Aorta (tissue), 5 donors: Measurements from ENCODE around the gene WDHD1. TPM values are rescaled to one million over a fixed set of nuclear protein-coding genes. Genes with fewer than 3 reads are reported as not detected.
"Not testable (repeated sequence)": the region's sequence is repeated elsewhere in the genome, so short reads cannot be mapped to it uniquely, and the experiment has no call there.

Experiments
- ATAC-seq: fragments of 200-7000 bp; cut with Tn5 transposase; one replicate; pipeline ENCODE4 v1.9.1; 2022; ENCODE audit warnings: moderate library complexity; ENCODE audit not compliant: low FRiP score
- DNase-seq, 2 donors: peaks; one replicate each; pipeline ENCODE4 v3.0.0-alpha.2; 2020
- H3K27ac ChIP-seq, 2 donors: one replicate each; pipeline ENCODE4 v1.5.1; 2013; ENCODE audit warnings: low read length in 2 of 2, mild to moderate bottlenecking in 2 of 2, moderate library complexity in 2 of 2, control low read depth in 1 of 2, inconsistent platforms in 1 of 2, low read depth in 1 of 2
- H3K27me3 ChIP-seq, 2 donors: one replicate each; pipeline ENCODE4 v1.6.1; 2013; ENCODE audit warnings: control low read depth in 1 of 2, low read length in 1 of 2, mild to moderate bottlenecking in 1 of 2, moderate library complexity in 1 of 2; ENCODE audit not compliant: insufficient read depth in 2 of 2, control insufficient read depth in 1 of 2
- H3K36me3 ChIP-seq, 2 donors: one replicate each; pipeline ENCODE4 v1.6.1; 2013; ENCODE audit warnings: control low read depth in 1 of 2, low read length in 1 of 2, mild to moderate bottlenecking in 1 of 2; ENCODE audit not compliant: insufficient read depth in 2 of 2, control insufficient read depth in 1 of 2
- H3K4me1 ChIP-seq, 2 donors: one replicate each; pipeline ENCODE4 v1.6.1; 2013; ENCODE audit warnings: low read length in 2 of 2, control low read depth in 1 of 2, mild to moderate bottlenecking in 1 of 2, moderate library complexity in 1 of 2; ENCODE audit not compliant: insufficient read depth in 2 of 2, control insufficient read depth in 1 of 2
- H3K4me3 ChIP-seq, 2 donors: one replicate each; pipeline ENCODE4 v1.5.1; 2013; ENCODE audit warnings: low read length in 2 of 2, control low read depth in 1 of 2, mild to moderate bottlenecking in 1 of 2
- H3K9me3 ChIP-seq: one replicate; pipeline ENCODE4 v1.6.1; 2013; ENCODE audit warnings: mild to moderate bottlenecking, low read length; ENCODE audit not compliant: control insufficient read depth
- WGBS, 2 donors: extraction: QIAGEN DNeasy Blood & Tissue Kit; methylation state at CpG; one replicate each; pipeline ENCODE4 v1.1.7; 2013; 5-methylcytosine and 5-hydroxymethylcytosine counted together
- intact Hi-C, 2 donors: fragments of 100-400 bp; cut with DNase I; formaldehyde crosslinking; loops; one replicate each; pipeline versions ENCODE4 v1.14.2 to v1.15.0; 2022
- polyA plus RNA-seq, 2 donors: library from polyadenylated mRNA; stranded (reverse); fragments of 200-250 nt; gene quantifications; one replicate each; pipeline ENCODE4 v1.2.3, GENCODE V29; 2013
- total RNA-seq, 2 donors: library from RNA; stranded (reverse); fragmentation: NEBNext Ultra II Directional; extraction: Animal tissue kit (Norgen Biotek cat#: 25700); gene quantifications; one replicate each; pipeline ENCODE4 v1.2.1, GENCODE V29; 2021
- donor health status: healthy with polysubstance abuse.
- donor health status: Bipolar disorder and iron deficiency.
- donor health status: DM: no; HTN: no; CAD: no.
- donor health status: DM: no; HTN: no; CAD: no.
- donor health status: DM: yes; HTN: yes; CAD: no.

Gene WDHD1
- total and polyA plus RNA-seq, 4 donors: 0.25 to 2.6 (median 1.3) TPM

DNA sequence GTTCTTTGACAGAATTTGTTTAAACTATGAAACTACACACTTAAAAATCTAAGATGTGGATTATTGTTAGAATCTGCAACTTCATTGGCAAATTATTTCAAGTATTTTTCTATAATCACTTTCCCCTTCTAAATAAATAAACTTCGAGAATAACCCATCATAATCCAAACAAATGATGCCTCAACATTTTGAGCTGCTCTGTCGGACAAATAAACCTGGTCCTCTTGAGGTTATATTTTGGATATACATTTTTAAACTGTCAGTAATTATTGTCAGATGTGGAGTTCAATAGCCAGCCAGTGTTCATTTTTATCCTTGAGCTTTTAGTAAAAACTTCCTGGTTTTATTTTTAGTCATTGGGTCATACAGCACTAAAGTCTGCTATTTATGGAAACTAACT lies 38.0 kb upstream of the WDHD1 start:
- DNase-seq, H3K4me1 ChIP-seq, H3K27me3 ChIP-seq, H3K36me3 ChIP-seq, H3K4me3 ChIP-seq, intact Hi-C loops, H3K9me3 ChIP-seq, ATAC-seq, H3K27ac ChIP-seq: not testable (repeated sequence)
- WGBS, 2 donors: 0 to 9% methylated on average over 2 of the region's 2 CpGs

DNA sequence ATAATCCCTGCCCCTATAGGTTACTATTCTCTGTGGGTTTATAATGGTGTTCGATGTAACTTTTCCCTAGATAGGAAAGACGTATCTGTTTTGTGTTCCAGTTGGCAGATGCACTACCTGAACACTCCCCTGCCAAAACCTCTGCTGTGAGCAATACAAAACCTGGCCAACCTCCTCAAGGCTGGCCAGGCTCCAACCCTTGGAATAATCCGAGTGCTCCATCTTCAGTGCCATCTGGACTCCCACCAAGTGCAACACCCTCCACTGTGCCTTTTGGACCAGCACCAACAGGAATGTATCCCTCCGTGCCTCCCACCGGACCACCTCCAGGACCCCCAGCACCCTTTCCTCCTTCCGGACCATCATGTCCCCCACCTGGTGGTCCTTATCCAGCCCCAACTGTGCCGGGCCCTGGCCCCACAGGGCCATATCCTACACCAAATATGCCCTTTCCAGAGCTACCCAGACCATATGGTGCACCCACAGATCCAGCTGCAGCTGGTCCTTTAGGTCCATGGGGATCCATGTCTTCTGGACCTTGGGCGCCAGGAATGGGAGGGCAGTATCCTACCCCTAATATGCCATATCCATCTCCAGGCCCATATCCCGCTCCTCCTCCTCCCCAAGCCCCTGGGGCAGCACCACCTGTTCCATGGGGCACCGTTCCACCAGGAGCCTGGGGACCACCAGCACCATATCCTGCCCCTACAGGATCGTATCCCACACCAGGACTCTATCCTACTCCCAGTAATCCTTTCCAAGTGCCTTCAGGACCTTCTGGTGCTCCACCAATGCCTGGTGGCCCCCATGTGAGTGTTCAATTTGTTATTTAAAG lies 35.8 kb upstream of the WDHD1 start:
- H3K36me3 ChIP-seq: no peaks in the 10 kb centered on the region
- 49 to 50% methylated on average over 11 of the region's 11 CpGs for WGBS, 2 donors
- DNase-seq: no peak
- intact Hi-C loops: no loop called here
- peak overlapping the region in 1 of 2 donors; percentile 9 for H3K27ac ChIP-seq
- peak; percentile 62 for ATAC-seq
- no peaks in the 10 kb centered on the region for H3K27me3 ChIP-seq
- peaks cover 0 to 3% of the 10 kb centered on the region in 2 donors for H3K4me1 ChIP-seq
- no peaks in the 10 kb centered on the region for H3K9me3 ChIP-seq
- no peak overlapping the region for H3K4me3 ChIP-seq

DNA sequence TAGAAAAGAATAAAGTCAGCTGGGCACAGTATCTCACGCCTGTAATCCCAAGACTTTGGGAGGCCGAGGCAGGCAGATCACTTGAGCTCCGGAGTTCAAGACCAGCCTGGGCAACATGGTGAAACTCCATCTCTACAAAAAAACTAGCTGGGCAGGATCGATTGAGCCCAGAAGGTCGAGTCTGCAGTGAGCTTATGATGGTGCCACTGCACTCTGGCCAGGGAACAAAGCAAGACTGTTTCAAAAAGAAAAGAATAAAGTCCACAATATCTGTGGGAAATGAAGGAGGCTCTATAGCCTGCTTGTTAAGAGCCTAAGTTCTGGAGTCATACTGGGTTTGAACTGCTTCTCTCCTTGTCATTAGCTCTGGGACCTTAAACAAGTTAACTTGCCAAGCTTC lies 32.4 kb upstream of the WDHD1 start:
- WGBS, 2 donors: 96 to 98% methylated on average over 5 of the region's 5 CpGs
- ATAC-seq: no peak
- intact Hi-C loops: no loop called here

DNA sequence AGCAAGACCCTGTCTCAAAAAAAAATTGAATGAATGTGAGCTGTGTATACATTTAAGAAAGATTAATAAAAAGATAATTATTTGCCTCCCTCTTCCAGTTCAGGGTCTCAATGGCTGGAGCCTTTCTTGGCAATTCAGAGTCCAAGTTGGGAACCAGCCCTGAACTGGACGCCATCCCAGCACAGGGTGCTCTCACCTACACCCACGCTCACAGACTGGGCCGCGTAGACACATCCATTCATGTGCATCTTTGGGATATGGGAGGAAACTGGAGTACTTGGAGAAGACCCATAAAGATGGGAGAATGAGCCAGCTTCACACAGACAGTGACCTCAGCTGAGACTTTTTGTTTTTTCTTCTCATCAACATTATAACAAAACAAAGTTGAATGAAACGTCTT lies 31.0 kb upstream of the WDHD1 start:
- Histone ChIP-seq H3K27ac (no peak overlapping the region), H3K4me3 (no peak overlapping the region), H3K4me1 (peaks cover 0 to 4% of the 10 kb centered on the region in 2 donors), H3K36me3 (no peaks in the 10 kb centered on the region), H3K9me3 (no peaks in the 10 kb centered on the region), H3K27me3 (no peaks in the 10 kb centered on the region)
- WGBS, 2 donors: 84 to 87% methylated on average over 5 of the region's 5 CpGs
- intact Hi-C loops: no loop called here
- ATAC-seq (no peak), DNase-seq (no peak)

More for the DNA sequence above, 32.4 kb upstream of the WDHD1 start:
- no peaks in the 10 kb centered on the region for H3K36me3 ChIP-seq
- H3K27me3 ChIP-seq: no peaks in the 10 kb centered on the region
- no peaks in the 10 kb centered on the region for H3K9me3 ChIP-seq
- H3K27ac ChIP-seq: no peak overlapping the region
- H3K4me1 ChIP-seq: peaks cover 0 to 2% of the 10 kb centered on the region in 2 donors
- no peak for DNase-seq
- H3K4me3 ChIP-seq: no peak overlapping the region

DNA sequence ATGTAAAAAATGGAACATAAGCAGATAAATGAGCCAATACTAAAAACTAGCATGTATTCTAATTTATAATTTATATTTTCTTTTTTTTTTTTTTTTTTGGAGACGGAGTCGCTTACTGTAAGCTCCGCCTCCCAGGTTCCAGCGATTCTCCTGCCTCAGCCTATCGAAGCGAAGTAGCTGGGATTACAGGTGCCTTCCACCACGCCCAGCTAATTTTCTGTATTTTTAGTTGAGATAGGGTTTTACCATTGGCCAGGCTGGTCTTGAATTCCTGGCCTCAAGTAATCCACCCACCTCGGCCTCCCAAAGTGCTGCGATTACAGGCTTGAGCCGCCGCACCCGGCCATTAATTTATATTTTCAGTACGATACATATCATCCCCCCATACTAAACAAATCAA lies 27.2 kb upstream of the WDHD1 start:
- no peak for DNase-seq
- Histone ChIP-seq H3K27me3 (no peaks in the 10 kb centered on the region), H3K9me3 (no peaks in the 10 kb centered on the region), H3K4me3 (no peak overlapping the region), H3K4me1 (peaks cover 0 to 4% of the 10 kb centered on the region in 2 donors), H3K27ac (no peak overlapping the region), H3K36me3 (no peaks in the 10 kb centered on the region)
- 96 to 99% methylated on average over 13 of the region's 13 CpGs for WGBS, 2 donors
- no peak for ATAC-seq
- intact Hi-C loops: no loop called here

DNA sequence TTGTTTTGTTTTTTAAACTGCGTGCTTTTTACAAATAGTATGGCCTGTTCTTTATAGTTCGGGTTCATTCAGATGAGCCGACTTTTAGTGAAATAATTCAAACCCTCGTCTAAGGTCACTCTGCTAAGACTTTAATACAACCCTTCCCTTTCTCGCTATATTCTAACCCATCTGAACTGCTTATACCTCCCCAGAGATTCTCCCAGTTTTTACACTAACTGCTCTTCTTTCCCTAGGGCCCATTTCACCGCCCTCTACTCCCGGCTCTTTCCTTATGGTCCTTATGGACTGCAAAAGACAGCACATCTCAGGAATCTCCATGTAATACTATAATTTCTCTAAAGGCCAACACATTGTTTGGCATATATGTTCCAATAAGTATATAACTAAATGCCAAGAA lies 26.6 kb upstream of the WDHD1 start:
- Histone ChIP-seq H3K9me3 (no peaks in the 10 kb centered on the region), H3K27ac (no peak overlapping the region), H3K4me1 (peaks cover 0 to 4% of the 10 kb centered on the region in 2 donors), H3K27me3 (no peaks in the 10 kb centered on the region), H3K36me3 (no peaks in the 10 kb centered on the region), H3K4me3 (no peak overlapping the region)
- 79 to 84% methylated on average over 7 of the region's 7 CpGs for WGBS, 2 donors
- DNase-seq (no peak), ATAC-seq (no peak)
- intact Hi-C loops: loop anchor here in 1 of 2 donors (2.0 kb wide), 1 partner anchor 15 kb away; no protein-coding TSS in a partner anchor

DNA sequence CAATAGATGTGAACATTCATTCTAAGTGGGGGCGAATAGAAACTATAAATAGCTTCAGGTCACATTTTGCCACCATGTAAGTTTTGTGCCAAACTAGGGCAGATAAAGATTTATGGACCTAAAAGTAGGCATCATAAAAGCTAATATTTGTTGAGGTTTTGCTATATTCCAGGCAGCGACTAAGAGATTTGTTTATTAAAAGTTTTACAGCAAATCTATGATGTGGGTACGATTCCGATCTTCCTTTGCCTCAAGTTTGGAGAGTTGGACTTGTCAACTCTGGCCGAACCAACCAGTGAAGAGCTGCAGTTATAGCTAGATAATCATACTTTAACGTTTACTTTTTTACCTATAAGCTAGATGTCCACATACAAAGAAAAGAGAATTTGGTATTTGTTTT lies 26.1 kb upstream of the WDHD1 start:
- no peaks in the 10 kb centered on the region for H3K36me3 ChIP-seq
- no peaks in the 10 kb centered on the region for H3K9me3 ChIP-seq
- WGBS, 2 donors: 31 to 43% methylated on average over 6 of the region's 6 CpGs
- H3K4me1 ChIP-seq: peaks cover 0 to 4% of the 10 kb centered on the region in 2 donors
- ATAC-seq (no peak), DNase-seq (no peak)
- intact Hi-C loops: loop anchor here in 1 of 2 donors (2.0 kb wide), 1 partner anchor 16 kb away; no protein-coding TSS in a partner anchor
- H3K27ac ChIP-seq: peak overlapping the region in 1 of 2 donors; percentile 22
- peak overlapping the region; percentile 54 to 97 for H3K4me3 ChIP-seq
- H3K27me3 ChIP-seq: no peaks in the 10 kb centered on the region

DNA sequence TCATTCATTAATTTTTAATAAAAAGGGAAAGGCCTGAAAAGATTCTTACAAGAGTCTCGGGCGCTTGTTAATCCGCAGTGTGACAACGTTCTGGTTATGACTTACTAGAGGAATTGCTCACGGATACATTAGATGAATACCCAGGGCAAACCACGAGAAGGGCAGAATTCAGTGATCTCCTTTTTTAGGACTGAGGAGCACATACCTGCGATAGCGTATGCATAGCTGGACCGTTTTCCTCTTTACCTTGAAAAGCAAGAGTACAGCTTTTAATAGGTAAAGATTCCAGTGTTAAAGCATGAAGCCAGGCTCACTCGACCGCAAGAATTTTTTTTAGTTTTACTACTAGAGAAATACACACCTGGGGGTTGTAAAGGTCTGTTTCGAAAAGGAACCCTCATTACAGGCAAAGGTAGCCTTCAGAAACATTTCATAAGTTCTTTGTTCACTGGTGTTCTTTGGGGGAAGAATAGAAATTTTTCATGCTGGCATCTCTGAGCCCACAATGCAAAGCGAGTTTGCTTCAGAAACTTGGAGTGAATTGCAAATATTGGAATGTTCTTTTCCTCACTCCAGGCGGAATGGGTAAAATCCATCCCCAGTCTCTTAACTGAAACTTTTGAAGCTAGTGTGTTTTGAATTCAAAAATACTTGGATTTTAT lies 25.5 kb upstream of the WDHD1 start:
- DNase-seq: no peak
- WGBS, 2 donors: 1 to 2% methylated on average over 14 of the region's 14 CpGs
- ATAC-seq: no peak
- H3K9me3 ChIP-seq: no peaks in the 10 kb centered on the region
- peak overlapping the region; percentile 49 to 88 for H3K27ac ChIP-seq
- peak overlapping the region; percentile 54 to 97 for H3K4me3 ChIP-seq
- intact Hi-C loops: loop anchor here in 1 of 2 donors (2.0 kb wide), 1 partner anchor 16 kb away; no protein-coding TSS in a partner anchor
- H3K4me1 ChIP-seq: peaks cover 0 to 4% of the 10 kb centered on the region in 2 donors
- no peaks in the 10 kb centered on the region for H3K27me3 ChIP-seq
- no peaks in the 10 kb centered on the region for H3K36me3 ChIP-seq
